Ishikawa (cell line): ENCODE results near the gene GASK1A.

Source experiments
- CEBPB ChIP-seq: IDR thresholded peaks from 2 replicates; pipeline ENCODE4 v1.6.1; 2012
- CREB1 ChIP-seq: IDR thresholded peaks from 2 replicates; pipeline ENCODE4 v1.6.1; 2012; ENCODE audit warnings: low read depth
- EGR1 ChIP-seq: IDR thresholded peaks from 2 replicates; pipeline ENCODE4 v1.6.1; 2012
- EP300 ChIP-seq: IDR thresholded peaks from 2 replicates; pipeline ENCODE4 v1.6.1; 2012; ENCODE audit warnings: borderline replicate concordance
- FOXM1 ChIP-seq: IDR thresholded peaks from 2 replicates; pipeline ENCODE4 v1.6.1; 2012; ENCODE audit warnings: low read depth, borderline replicate concordance
- RAD21 ChIP-seq: IDR thresholded peaks from 2 replicates; pipeline ENCODE4 v1.6.1; 2012; ENCODE audit warnings: low read depth
- TAF1 ChIP-seq: IDR thresholded peaks from 2 replicates; pipeline ENCODE4 v1.6.1; 2012; ENCODE audit warnings: low read depth, mild to moderate bottlenecking
- TEAD4 ChIP-seq: IDR thresholded peaks from 2 replicates; pipeline ENCODE4 v1.6.1; 2012
- YY1 ChIP-seq: IDR thresholded peaks from 2 replicates; pipeline ENCODE4 v1.6.1; 2012; ENCODE audit warnings: low read depth
- ZBTB7A ChIP-seq: IDR thresholded peaks from 2 replicates; pipeline ENCODE4 v1.6.1; 2012; ENCODE audit warnings: low read depth
- TF ChIP-seq, protein P1 (sequence below): IDR thresholded peaks from 2 replicates; pipeline ENCODE4 v1.6.1; 2012
- TF ChIP-seq, protein P2 (sequence below): IDR thresholded peaks from 2 replicates; pipeline ENCODE4 v1.6.1; 2012; ENCODE audit warnings: low read depth, mild to moderate bottlenecking
- TF ChIP-seq, protein P3 (sequence below): IDR thresholded peaks from 2 replicates; pipeline ENCODE4 v1.6.1; 2012

DNA sequence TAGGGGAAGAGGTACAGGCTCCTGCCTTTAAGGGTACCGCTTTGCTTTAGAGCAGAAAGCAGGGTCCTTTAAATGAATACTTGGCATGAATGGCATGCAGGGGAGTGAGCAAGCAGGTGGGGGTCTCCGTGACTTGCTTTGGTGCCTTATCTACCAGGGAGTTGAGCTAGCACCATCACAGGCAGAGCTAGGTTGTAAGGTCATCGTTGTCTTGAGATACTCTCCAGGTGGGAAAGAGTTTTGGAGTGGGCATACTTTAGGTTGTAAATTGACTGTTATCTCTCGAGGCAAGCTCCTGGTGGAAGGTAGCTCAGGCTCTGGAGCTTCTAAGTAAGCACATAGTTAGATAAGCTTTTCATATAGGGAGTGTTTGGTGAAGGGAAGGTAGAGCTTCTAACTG, 5.6 kb downstream of the GASK1A start:
- TF ChIP-seq FOXM1 (no peak), RAD21 (no peak), ZBTB7A (no peak), TEAD4 (no peak), EP300 (no peak), EGR1 (no peak), CREB1 (no peak), CEBPB (no peak), TAF1 (no peak), YY1 (no peak)
- TF ChIP-seq, protein P1, sequence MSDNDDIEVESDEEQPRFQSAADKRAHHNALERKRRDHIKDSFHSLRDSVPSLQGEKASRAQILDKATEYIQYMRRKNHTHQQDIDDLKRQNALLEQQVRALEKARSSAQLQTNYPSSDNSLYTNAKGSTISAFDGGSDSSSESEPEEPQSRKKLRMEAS: no peak
- TF ChIP-seq, protein P2, sequence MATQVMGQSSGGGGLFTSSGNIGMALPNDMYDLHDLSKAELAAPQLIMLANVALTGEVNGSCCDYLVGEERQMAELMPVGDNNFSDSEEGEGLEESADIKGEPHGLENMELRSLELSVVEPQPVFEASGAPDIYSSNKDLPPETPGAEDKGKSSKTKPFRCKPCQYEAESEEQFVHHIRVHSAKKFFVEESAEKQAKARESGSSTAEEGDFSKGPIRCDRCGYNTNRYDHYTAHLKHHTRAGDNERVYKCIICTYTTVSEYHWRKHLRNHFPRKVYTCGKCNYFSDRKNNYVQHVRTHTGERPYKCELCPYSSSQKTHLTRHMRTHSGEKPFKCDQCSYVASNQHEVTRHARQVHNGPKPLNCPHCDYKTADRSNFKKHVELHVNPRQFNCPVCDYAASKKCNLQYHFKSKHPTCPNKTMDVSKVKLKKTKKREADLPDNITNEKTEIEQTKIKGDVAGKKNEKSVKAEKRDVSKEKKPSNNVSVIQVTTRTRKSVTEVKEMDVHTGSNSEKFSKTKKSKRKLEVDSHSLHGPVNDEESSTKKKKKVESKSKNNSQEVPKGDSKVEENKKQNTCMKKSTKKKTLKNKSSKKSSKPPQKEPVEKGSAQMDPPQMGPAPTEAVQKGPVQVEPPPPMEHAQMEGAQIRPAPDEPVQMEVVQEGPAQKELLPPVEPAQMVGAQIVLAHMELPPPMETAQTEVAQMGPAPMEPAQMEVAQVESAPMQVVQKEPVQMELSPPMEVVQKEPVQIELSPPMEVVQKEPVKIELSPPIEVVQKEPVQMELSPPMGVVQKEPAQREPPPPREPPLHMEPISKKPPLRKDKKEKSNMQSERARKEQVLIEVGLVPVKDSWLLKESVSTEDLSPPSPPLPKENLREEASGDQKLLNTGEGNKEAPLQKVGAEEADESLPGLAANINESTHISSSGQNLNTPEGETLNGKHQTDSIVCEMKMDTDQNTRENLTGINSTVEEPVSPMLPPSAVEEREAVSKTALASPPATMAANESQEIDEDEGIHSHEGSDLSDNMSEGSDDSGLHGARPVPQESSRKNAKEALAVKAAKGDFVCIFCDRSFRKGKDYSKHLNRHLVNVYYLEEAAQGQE: no peak
- TF ChIP-seq, protein P3, sequence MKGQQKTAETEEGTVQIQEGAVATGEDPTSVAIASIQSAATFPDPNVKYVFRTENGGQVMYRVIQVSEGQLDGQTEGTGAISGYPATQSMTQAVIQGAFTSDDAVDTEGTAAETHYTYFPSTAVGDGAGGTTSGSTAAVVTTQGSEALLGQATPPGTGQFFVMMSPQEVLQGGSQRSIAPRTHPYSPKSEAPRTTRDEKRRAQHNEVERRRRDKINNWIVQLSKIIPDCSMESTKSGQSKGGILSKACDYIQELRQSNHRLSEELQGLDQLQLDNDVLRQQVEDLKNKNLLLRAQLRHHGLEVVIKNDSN: no peak
